Gastroesophageal sphincter (tissue), 4 donors: ENCODE results near the gene LRTM1. TPM values are rescaled to one million over a fixed set of nuclear protein-coding genes. Genes with fewer than 3 reads are reported as not detected.

ENCODE experiments used
- ATAC-seq: fragments of 150-250 bp; one replicate; pipeline ENCODE4 v1.9.1; 2016; ENCODE audit warnings: mild to moderate bottlenecking, moderate library complexity
- H3K27ac ChIP-seq, 4 donors: fragments of 200-600 bp; sonication (generic) in 3 of 4; 1 replicate in 3 of 4; 2 replicates in 1 of 4; pipeline ENCODE4 v1.5.1; 2016 to 2019
- H3K27me3 ChIP-seq: fragments of 200-600 bp; sonication (generic); one replicate; pipeline ENCODE4 v1.5.1; 2019
- H3K36me3 ChIP-seq, 2 donors: fragments of 200-600 bp; sonication (generic); one replicate each; pipeline ENCODE4 v1.5.1; 2019; ENCODE audit warnings: control low read depth in 1 of 2
- H3K4me1 ChIP-seq, 3 donors: fragments of 200-600 bp; sonication (generic); 1 replicate in 2 of 3; 2 replicates in 1 of 3; pipeline ENCODE4 v1.5.1; 2016 to 2019; ENCODE audit warnings: control low read depth in 2 of 3
- H3K4me3 ChIP-seq, 2 donors: fragments of 200-600 bp; sonication (generic); one replicate each; pipeline ENCODE4 v1.5.1; 2019; ENCODE audit warnings: mild to moderate bottlenecking in 1 of 2, moderate library complexity in 1 of 2
- H3K9me3 ChIP-seq, 3 donors: fragments of 200-600 bp; sonication (generic); one replicate each; pipeline ENCODE4 v1.5.1; 2017 to 2019; ENCODE audit warnings: control low read depth in 2 of 3
- EP300 ChIP-seq: sonication (generic); formaldehyde crosslinking; IDR thresholded peaks from one replicate; pipeline ENCODE4 v1.6.1; 2017; ENCODE audit warnings: antibody characterized with exemption, mild to moderate bottlenecking
- POLR2A ChIP-seq, 2 donors: fragments of 450-650 bp; IDR thresholded peaks; one replicate each; pipeline ENCODE4 v1.6.1; 2017; ENCODE audit warnings: antibody characterized with exemption in 2 of 2, mild to moderate bottlenecking in 2 of 2, moderate library complexity in 1 of 2
- POLR2AphosphoS5 ChIP-seq: sonication (generic); formaldehyde crosslinking; IDR thresholded peaks from one replicate; pipeline ENCODE4 v1.6.1; 2017; ENCODE audit warnings: antibody characterized with exemption
- WGBS, 2 donors: methylation state at CpG; one replicate each; pipeline ENCODE4 v1.1.5; 2018; ENCODE audit warnings: low coverage in 1 of 2; 5-methylcytosine and 5-hydroxymethylcytosine counted together
- total RNA-seq, 4 donors: library from RNA; depleted of rRNA; stranded (reverse); fragments of >200 nt; gene quantifications; one replicate each; pipeline ENCODE4 v1.1.0, GENCODE V29; 2016
- TF ChIP-seq, protein P1 (sequence below), 4 experiments: fragments of 200-600 bp in 2 of 4; fragments of 450-650 bp in 2 of 4; sonication (generic) in 1 of 4; IDR thresholded peaks; one replicate each; pipeline ENCODE4 v1.5.1; 2017 to 2019; ENCODE audit warnings: antibody characterized with exemption in 4 of 4, mild to moderate bottlenecking in 2 of 4, moderate library complexity in 2 of 4

LRTM1 gene
- total RNA-seq, 4 donors from 2014 or later = not detected

DNA sequence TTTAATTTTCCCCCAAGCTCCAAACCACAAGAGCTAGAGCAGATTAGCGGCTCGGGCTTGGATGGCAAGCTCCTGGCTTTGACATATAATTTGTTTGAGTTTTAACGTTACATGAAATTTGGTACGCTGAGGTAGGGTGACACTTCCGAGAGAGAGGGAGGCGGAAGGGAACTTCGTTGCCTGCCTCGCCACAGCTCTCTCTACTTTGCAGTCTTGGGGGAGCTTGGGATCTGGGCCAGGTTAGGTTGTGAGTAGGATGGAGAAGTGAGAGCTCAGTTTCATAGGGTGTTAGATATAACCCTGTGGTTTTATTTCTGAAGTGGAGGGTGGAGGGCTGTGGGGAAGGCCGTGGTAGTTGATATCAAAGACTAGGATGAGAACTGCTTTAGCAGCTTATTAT lies 39.7 kb downstream of the LRTM1 start:
- TF ChIP-seq POLR2AphosphoS5 (no peak), POLR2A (IDR thresholded peaks at IDR 0.05) (no peak), EP300 (no peak)
- TF ChIP-seq, protein P1, sequence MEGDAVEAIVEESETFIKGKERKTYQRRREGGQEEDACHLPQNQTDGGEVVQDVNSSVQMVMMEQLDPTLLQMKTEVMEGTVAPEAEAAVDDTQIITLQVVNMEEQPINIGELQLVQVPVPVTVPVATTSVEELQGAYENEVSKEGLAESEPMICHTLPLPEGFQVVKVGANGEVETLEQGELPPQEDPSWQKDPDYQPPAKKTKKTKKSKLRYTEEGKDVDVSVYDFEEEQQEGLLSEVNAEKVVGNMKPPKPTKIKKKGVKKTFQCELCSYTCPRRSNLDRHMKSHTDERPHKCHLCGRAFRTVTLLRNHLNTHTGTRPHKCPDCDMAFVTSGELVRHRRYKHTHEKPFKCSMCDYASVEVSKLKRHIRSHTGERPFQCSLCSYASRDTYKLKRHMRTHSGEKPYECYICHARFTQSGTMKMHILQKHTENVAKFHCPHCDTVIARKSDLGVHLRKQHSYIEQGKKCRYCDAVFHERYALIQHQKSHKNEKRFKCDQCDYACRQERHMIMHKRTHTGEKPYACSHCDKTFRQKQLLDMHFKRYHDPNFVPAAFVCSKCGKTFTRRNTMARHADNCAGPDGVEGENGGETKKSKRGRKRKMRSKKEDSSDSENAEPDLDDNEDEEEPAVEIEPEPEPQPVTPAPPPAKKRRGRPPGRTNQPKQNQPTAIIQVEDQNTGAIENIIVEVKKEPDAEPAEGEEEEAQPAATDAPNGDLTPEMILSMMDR (IDR thresholded peaks at IDR 0.05) = no peak
- no peak for ATAC-seq
- Histone ChIP-seq H3K27ac (peak overlapping the region; percentile 16 to 90 (median 62)), H3K9me3 (no peaks in the 10 kb centered on the region), H3K4me1 (peaks cover 19 to 52% (median 25%) of the 10 kb centered on the region in 3 donors), H3K36me3 (no peaks in the 10 kb centered on the region), H3K27me3 (no peaks in the 10 kb centered on the region), H3K4me3 (no peak overlapping the region)
- whole genome bisulfite sequencing, 2 donors = 92 to 94% methylated on average over 8 of the region's 9 CpGs

DNA sequence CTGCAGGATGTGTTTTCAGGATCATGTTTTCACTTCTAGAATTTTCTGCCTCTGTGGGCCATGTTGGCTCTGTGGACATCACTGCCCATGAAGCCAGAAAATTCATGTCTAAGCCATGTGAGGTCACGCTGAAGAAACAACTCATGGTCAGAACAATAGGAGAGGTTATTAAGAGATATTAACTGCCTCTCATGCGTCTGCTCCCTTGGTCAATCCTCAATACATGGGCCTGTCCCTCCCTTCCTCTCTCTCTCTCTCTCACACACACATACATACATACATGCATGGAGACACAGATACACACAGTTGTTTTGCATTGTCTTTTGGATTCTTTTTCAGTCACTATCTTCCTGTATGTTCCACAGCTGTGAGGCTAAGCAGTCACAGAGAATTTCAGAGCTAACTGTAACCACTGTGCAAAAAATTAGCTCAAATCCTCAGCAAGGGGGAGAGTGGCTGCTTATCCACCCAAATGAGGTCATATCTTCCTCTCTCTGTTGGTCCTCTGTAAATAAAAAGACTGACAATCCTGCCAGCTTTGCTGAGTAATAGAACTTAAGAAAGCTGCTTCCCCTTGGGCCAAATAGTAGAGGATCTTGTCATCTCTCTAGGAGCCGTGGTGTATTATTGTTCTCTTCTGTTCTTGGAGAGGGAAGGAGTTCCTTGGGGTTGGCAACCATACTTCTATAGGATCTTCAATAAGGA lies 45.6 kb downstream of the LRTM1 start:
- ATAC-seq = peak; percentile 87
- Histone ChIP-seq H3K4me3 (no peak overlapping the region), H3K4me1 (peaks cover 2 to 19% (median 11%) of the 10 kb centered on the region in 3 donors), H3K9me3 (no peaks in the 10 kb centered on the region), H3K27me3 (no peaks in the 10 kb centered on the region), H3K36me3 (no peaks in the 10 kb centered on the region), H3K27ac (peak overlapping the region; percentile 24 to 76 (median 72))
- TF ChIP-seq EP300 = no peak
- no peak for TF ChIP-seq POLR2AphosphoS5
- TF ChIP-seq POLR2A (IDR thresholded peaks at IDR 0.05) = no peak
- WGBS, 2 donors = 19 to 22% methylated on average over 2 to 3 of the region's 3 CpGs

DNA sequence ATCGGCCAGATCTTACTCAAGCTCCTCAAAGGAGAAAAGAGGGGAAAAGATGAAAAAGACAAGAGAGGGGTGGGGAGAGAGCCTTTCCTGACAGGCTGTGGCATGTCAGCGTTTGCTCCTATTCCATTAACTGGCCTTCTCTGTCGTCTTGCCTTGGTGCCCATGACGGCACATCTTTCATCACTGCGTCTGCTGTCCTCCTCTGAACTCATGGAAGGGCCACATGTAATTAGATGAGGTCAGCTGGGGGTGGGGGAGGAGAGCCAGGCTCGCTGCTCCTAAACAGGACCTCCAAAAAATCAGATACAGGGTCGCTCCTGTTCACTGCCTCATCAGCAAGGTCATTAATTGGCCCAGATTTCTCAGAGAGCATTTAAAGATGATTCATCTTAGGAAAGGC lies 49.7 kb downstream of the LRTM1 start:
- H3K27me3 ChIP-seq = no peaks in the 10 kb centered on the region
- no peak overlapping the region for H3K27ac ChIP-seq
- no peaks in the 10 kb centered on the region for H3K9me3 ChIP-seq
- peaks cover 2 to 19% (median 11%) of the 10 kb centered on the region in 3 donors for H3K4me1 ChIP-seq
- 62 to 65% methylated on average over 7 of the region's 7 CpGs for WGBS, 2 donors
- TF ChIP-seq POLR2A (IDR thresholded peaks at IDR 0.05) = no peak
- TF ChIP-seq POLR2AphosphoS5 = no peak
- TF ChIP-seq EP300 = no peak
- TF ChIP-seq, protein P1 (IDR thresholded peaks at IDR 0.05) = no peak
- ATAC-seq = no peak
- H3K4me3 ChIP-seq = no peak overlapping the region
- no peaks in the 10 kb centered on the region for H3K36me3 ChIP-seq

DNA sequence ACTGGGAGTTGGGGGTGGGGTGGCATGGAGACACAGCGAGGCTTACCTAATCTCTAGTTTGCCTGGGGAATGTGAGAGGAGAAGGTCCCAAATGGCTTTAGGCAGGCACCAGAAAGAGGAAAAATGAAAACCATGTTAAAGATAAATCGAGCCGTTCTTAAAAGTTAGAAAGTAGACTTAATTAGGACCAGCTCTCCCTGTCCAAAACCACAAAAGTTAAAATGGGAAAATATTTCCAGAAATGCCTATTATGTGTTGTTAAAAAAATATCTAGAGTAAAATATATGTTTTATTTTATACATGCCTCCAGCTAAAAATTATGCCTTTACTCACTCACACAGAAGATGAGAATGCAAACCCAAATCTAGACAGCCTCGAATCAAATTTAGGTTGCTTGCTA lies 50.1 kb downstream of the LRTM1 start:
- H3K27me3 ChIP-seq = no peaks in the 10 kb centered on the region
- no peak overlapping the region for H3K4me3 ChIP-seq
- no peaks in the 10 kb centered on the region for H3K9me3 ChIP-seq
- peaks cover 2 to 16% (median 9%) of the 10 kb centered on the region in 3 donors for H3K4me1 ChIP-seq
- WGBS, 2 donors = 81 to 96% methylated on average over 3 to 4 of the region's 4 CpGs
- no peak overlapping the region for H3K27ac ChIP-seq
- no peak for ATAC-seq
- TF ChIP-seq, protein P1 (IDR thresholded peaks at IDR 0.05) = no peak
- TF ChIP-seq POLR2AphosphoS5 (no peak), EP300 (no peak), POLR2A (IDR thresholded peaks at IDR 0.05) (no peak)
- no peaks in the 10 kb centered on the region for H3K36me3 ChIP-seq

DNA sequence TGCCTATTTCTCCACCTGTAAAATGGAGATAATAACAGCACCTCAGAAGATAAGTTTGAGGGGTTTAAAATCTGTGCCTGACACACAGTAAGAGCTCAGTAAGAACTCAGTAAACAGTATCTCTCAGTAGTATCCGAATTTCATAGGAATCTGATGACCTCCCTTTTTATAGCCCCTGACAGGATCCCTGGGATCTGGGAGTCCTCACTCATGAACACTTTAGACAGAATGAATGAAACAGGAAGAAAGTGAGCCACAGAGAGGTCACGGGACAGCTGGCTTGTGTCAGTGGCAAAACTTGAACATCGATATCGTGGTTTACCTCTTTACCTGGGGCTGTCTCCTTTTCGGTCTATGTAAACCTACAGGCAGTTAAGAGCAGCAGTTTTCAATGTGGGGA lies 51.2 kb downstream of the LRTM1 start:
- WGBS, 2 donors = 70 to 81% methylated on average over 5 of the region's 5 CpGs
- Histone ChIP-seq H3K27ac (no peak overlapping the region), H3K4me1 (peaks cover 0 to 5% (median 0%) of the 10 kb centered on the region in 3 donors), H3K9me3 (no peaks in the 10 kb centered on the region), H3K27me3 (no peaks in the 10 kb centered on the region), H3K36me3 (peaks cover 0 to 4% of the 10 kb centered on the region in 2 donors), H3K4me3 (no peak overlapping the region)
- TF ChIP-seq POLR2AphosphoS5 = no peak
- TF ChIP-seq, protein P1 (IDR thresholded peaks at IDR 0.05) = no peak
- no peak for TF ChIP-seq POLR2A (IDR thresholded peaks at IDR 0.05)
- TF ChIP-seq EP300 = no peak
- no peak for ATAC-seq
